Lung (tissue), 12 donors: ENCODE results near the gene FAM120B. TPM values are rescaled to one million over a fixed set of nuclear protein-coding genes. Genes with fewer than 3 reads are reported as not detected.

Experiments
- ATAC-seq: fragments of 200-7000 bp; cut with Tn5 transposase; one replicate; pipeline ENCODE4 v1.9.1; 2020; ENCODE audit warnings: moderate number of reproducible peaks; ENCODE audit not compliant: insufficient read depth, low FRiP score
- DNase-seq, 3 donors: peaks; one replicate each; pipeline ENCODE4 v3.0.0-alpha.2; 2013 to 2017
- H3K27ac ChIP-seq, 2 donors: one replicate each; pipeline ENCODE4 v1.5.1; 2013; ENCODE audit warnings: mild to moderate bottlenecking in 2 of 2, moderate library complexity in 2 of 2, control low read depth in 1 of 2, inconsistent platforms in 1 of 2, low read depth in 1 of 2, low read length in 1 of 2
- H3K27me3 ChIP-seq, 3 donors: one replicate each; pipeline ENCODE4 v1.5.1; 2013; ENCODE audit warnings: low read length in 2 of 3; ENCODE audit not compliant: control insufficient read depth in 3 of 3, insufficient read depth in 3 of 3
- H3K36me3 ChIP-seq, 4 donors: one replicate each; pipeline ENCODE4 v1.5.1; 2013; ENCODE audit warnings: low read length in 4 of 4, mild to moderate bottlenecking in 1 of 4, moderate library complexity in 1 of 4; ENCODE audit not compliant: control insufficient read depth in 4 of 4, insufficient read depth in 4 of 4
- H3K4me1 ChIP-seq, 5 donors: one replicate each; pipeline ENCODE4 v1.5.1; 2013; ENCODE audit warnings: low read length in 5 of 5, mild to moderate bottlenecking in 2 of 5, moderate library complexity in 1 of 5; ENCODE audit not compliant: control insufficient read depth in 5 of 5, insufficient read depth in 5 of 5
- H3K4me3 ChIP-seq: one replicate; pipeline ENCODE4 v1.5.1; 2013; ENCODE audit warnings: mild to moderate bottlenecking, control low read depth, moderate library complexity
- H3K9ac ChIP-seq, 2 donors: one replicate each; pipeline ENCODE4 v1.5.1; 2013; ENCODE audit warnings: low read length in 2 of 2, control low read depth in 1 of 2; ENCODE audit not compliant: insufficient read depth in 1 of 2
- H3K9me3 ChIP-seq, 4 donors: one replicate each; pipeline ENCODE4 v1.5.1; 2013; ENCODE audit warnings: low read length in 3 of 4, mild to moderate bottlenecking in 1 of 4, moderate library complexity in 1 of 4; ENCODE audit not compliant: control insufficient read depth in 4 of 4, insufficient read depth in 3 of 4
- CTCF ChIP-seq: IDR thresholded peaks from 2 replicates; pipeline ENCODE4 v1.5.1; 2012; ENCODE audit warnings: mild to moderate bottlenecking; ENCODE audit errors: control extremely low read depth, extremely low read depth
- WGBS, 2 donors: extraction: QIAGEN DNeasy Blood & Tissue Kit; methylation state at CpG; one replicate each; pipeline ENCODE4 v1.1.7; 2013; 5-methylcytosine and 5-hydroxymethylcytosine counted together
- polyA plus RNA-seq, 2 donors: library from polyadenylated mRNA; stranded (reverse); fragments of 200-250 nt; gene quantifications; one replicate each; pipeline ENCODE4 v1.2.1, GENCODE V29; 2013
- total RNA-seq, 2 donors: library from RNA; depleted of rRNA in 1 of 2; stranded (reverse); fragments of >200 nt in 1 of 2; gene quantifications; one replicate each; pipeline ENCODE4 v1.2.1, GENCODE V29; 2014 to 2021
- donor health status: control.
- donor health status: control.
- donor health status: Bipolar disorder and iron deficiency.
- donor health status: healthy.
- donor health status: DM: yes; HTN: yes; CAD: no.

The FAM120B gene
- total and polyA plus RNA-seq, 4 donors: 8.5 to 35.6 (median 20.7) TPM

- no peaks in the 10 kb centered on the region for H3K36me3 ChIP-seq
- peaks cover 0 to 9% (median 0%) of the 10 kb centered on the region in 3 donors for H3K27me3 ChIP-seq
- ATAC-seq (no peak), DNase-seq (no peak)
- peaks cover 0 to 36% (median 8%) of the 10 kb centered on the region in 5 donors for H3K4me1 ChIP-seq
- no peak overlapping the region for H3K9ac ChIP-seq
- H3K27ac ChIP-seq: no peak overlapping the region
- H3K4me3 ChIP-seq: no peak overlapping the region
- 90 to 92% methylated on average over 22 of the region's 22 CpGs for WGBS, 2 donors
- no peaks in the 10 kb centered on the region for H3K9me3 ChIP-seq
- no peak for TF ChIP-seq CTCF
Measured at GRCh38 chr6:170268216-170269129, 38.1 kb upstream of the FAM120B start.

- no peaks in the 10 kb centered on the region for H3K36me3 ChIP-seq
- H3K4me1 ChIP-seq: peaks cover 0 to 33% (median 7%) of the 10 kb centered on the region in 5 donors
- DNase-seq: peak in 2 of 3 donors; percentile 25 to 26
- H3K27ac ChIP-seq: peak overlapping the region in 1 of 2 donors; percentile 4
- no peak overlapping the region for H3K9ac ChIP-seq
- peaks cover 0 to 7% (median 0%) of the 10 kb centered on the region in 3 donors for H3K27me3 ChIP-seq
- no peak for ATAC-seq
- no peak for TF ChIP-seq CTCF
- no peaks in the 10 kb centered on the region for H3K9me3 ChIP-seq
- no peak overlapping the region for H3K4me3 ChIP-seq
- 68 to 78% methylated on average over 22 of the region's 22 CpGs for WGBS, 2 donors
Measured at GRCh38 chr6:170269151-170269845, 37.3 kb upstream of the FAM120B start.

- ATAC-seq: no peak
- Histone ChIP-seq H3K36me3 (no peaks in the 10 kb centered on the region), H3K9ac (no peak overlapping the region), H3K27ac (peak overlapping the region in 1 of 2 donors; percentile 4), H3K27me3 (peaks cover 0 to 7% (median 0%) of the 10 kb centered on the region in 3 donors), H3K4me3 (no peak overlapping the region), H3K4me1 (peaks cover 0 to 28% (median 7%) of the 10 kb centered on the region in 5 donors), H3K9me3 (no peaks in the 10 kb centered on the region)
- DNase-seq: peak in 2 of 3 donors; percentile 36 to 46
- WGBS, 2 donors: 78 to 83% methylated on average over 17 of the region's 17 CpGs
- TF ChIP-seq CTCF: no peak
Measured at GRCh38 chr6:170269846-170270541, 36.6 kb upstream of the FAM120B start.
